OCI-LY1 (cell line): ENCODE data around the gene CBX8.

Experiments used
- H2AFZ ChIP-seq: fragments of 200-600 bp; sonication (generic), shearing (Covaris generic); 2 replicates; pipeline ENCODE4 v1.6.0; 2014; ENCODE audit warnings: antibody characterized with exemption, mild to moderate bottlenecking, low read length
- H3F3A ChIP-seq: fragments of 200-600 bp; sonication (generic), shearing (Covaris generic); 2 replicates; pipeline ENCODE4 v1.6.0; 2014; ENCODE audit warnings: mild to moderate bottlenecking, antibody characterized with exemption, low read length, moderate library complexity; ENCODE audit not compliant: insufficient read depth
- H3K27ac ChIP-seq: fragments of 200-600 bp; sonication (generic); 2 replicates; pipeline ENCODE4 v1.5.1; 2014; ENCODE audit warnings: low read length, mixed run types, mild to moderate bottlenecking, low read depth; ENCODE audit not compliant: poor library complexity, severe bottlenecking
- H3K27me3 ChIP-seq: fragments of 200-600 bp; sonication (generic); 2 replicates; pipeline ENCODE4 v1.6.0; 2014; ENCODE audit warnings: antibody characterized with exemption, mild to moderate bottlenecking, low read length, moderate library complexity; ENCODE audit not compliant: insufficient read depth
- H3K36me3 ChIP-seq: fragments of 200-600 bp; sonication (generic); 2 replicates; pipeline ENCODE4 v1.6.1; 2014; ENCODE audit warnings: mild to moderate bottlenecking, antibody characterized with exemption, low read length, moderate library complexity, mixed read lengths; ENCODE audit not compliant: insufficient read depth
- H3K4me1 ChIP-seq: fragments of 200-600 bp; sonication (generic); 2 replicates; pipeline ENCODE4 v1.5.1; 2014; ENCODE audit warnings: mild to moderate bottlenecking, low read length, moderate library complexity; ENCODE audit not compliant: insufficient read depth, severe bottlenecking
- H3K4me2 ChIP-seq: fragments of 200-600 bp; sonication (generic), shearing (Covaris generic); 2 replicates; pipeline ENCODE4 v1.6.1; 2014; ENCODE audit warnings: low read length
- H3K4me3 ChIP-seq: fragments of 200-600 bp; sonication (generic); 2 replicates; pipeline ENCODE4 v1.5.1; 2014; ENCODE audit warnings: low read length, low read depth, mild to moderate bottlenecking, mixed read lengths; ENCODE audit not compliant: poor library complexity, severe bottlenecking
- H3K79me2 ChIP-seq: fragments of 200-600 bp; shearing (Covaris generic); 2 replicates; pipeline ENCODE4 v1.6.1; 2016; ENCODE audit warnings: mixed run types, low read length, mixed read lengths; ENCODE audit not compliant: insufficient read depth
- H3K9ac ChIP-seq: fragments of 200-600 bp; sonication (generic), shearing (Covaris generic); 2 replicates; pipeline ENCODE4 v1.6.1; 2014; ENCODE audit warnings: mild to moderate bottlenecking, low read length, mixed read lengths
- H3K9me2 ChIP-seq: fragments of 200-600 bp; sonication (generic), shearing (Covaris generic); 2 replicates; pipeline ENCODE4 v1.6.1; 2014; ENCODE audit warnings: low read depth, mild to moderate bottlenecking, low read length, mixed read lengths
- H3K9me3 ChIP-seq: fragments of 200-600 bp; shearing (Covaris generic); 2 replicates; pipeline ENCODE4 v1.6.1; 2014; ENCODE audit warnings: low read length, mixed read lengths
- H4K20me1 ChIP-seq: fragments of 200-600 bp; sonication (generic), shearing (Covaris generic); 2 replicates; pipeline ENCODE4 v1.6.0; 2016; ENCODE audit warnings: mild to moderate bottlenecking, low read length; ENCODE audit not compliant: insufficient read depth
- CTCF ChIP-seq: fragments of 200-600 bp; sonication (generic), shearing (Covaris generic); IDR thresholded peaks from 2 replicates; pipeline ENCODE4 v1.5.1; 2017; ENCODE audit warnings: mild to moderate bottlenecking, antibody characterized with exemption, low read length, moderate library complexity, mixed read lengths
- EZH2 ChIP-seq: fragments of 200-600 bp; sonication (generic), shearing (Covaris generic); IDR thresholded peaks from 2 replicates; pipeline ENCODE4 v1.8.0; 2017; ENCODE audit warnings: borderline replicate concordance, mixed run types, mild to moderate bottlenecking, antibody characterized with exemption, low read length, moderate library complexity, mixed read lengths

The CBX8 gene

GRCh38 chr17:79814127-79814973 lies 17.5 kb upstream of the CBX8 start:
- H3K27ac ChIP-seq, result no peak overlapping the region
- peaks cover 49% of the 10 kb centered on the region for H3K4me1 ChIP-seq
- H3K9me3 ChIP-seq, result no peaks in the 10 kb centered on the region
- H2AFZ ChIP-seq, result no peak overlapping the region
- H3K9ac ChIP-seq, result no peak overlapping the region; the same call in 1 of the 2 replicates
- peak overlapping the region; percentile 57; the same call in 1 of the 2 replicates for H3K4me2 ChIP-seq
- H3K27me3 ChIP-seq, result no peaks in the 10 kb centered on the region
- TF ChIP-seq CTCF, result no peak
- TF ChIP-seq EZH2, result no peak
- H3K9me2 ChIP-seq, result no peaks in the 10 kb centered on the region
- no peaks in the 10 kb centered on the region for H4K20me1 ChIP-seq
- H3F3A ChIP-seq, result no peaks in the 10 kb centered on the region
- H3K79me2 ChIP-seq, result no peaks in the 10 kb centered on the region
- no peaks in the 10 kb centered on the region for H3K36me3 ChIP-seq
- peak overlapping the region; percentile 67 for H3K4me3 ChIP-seq

DNA sequence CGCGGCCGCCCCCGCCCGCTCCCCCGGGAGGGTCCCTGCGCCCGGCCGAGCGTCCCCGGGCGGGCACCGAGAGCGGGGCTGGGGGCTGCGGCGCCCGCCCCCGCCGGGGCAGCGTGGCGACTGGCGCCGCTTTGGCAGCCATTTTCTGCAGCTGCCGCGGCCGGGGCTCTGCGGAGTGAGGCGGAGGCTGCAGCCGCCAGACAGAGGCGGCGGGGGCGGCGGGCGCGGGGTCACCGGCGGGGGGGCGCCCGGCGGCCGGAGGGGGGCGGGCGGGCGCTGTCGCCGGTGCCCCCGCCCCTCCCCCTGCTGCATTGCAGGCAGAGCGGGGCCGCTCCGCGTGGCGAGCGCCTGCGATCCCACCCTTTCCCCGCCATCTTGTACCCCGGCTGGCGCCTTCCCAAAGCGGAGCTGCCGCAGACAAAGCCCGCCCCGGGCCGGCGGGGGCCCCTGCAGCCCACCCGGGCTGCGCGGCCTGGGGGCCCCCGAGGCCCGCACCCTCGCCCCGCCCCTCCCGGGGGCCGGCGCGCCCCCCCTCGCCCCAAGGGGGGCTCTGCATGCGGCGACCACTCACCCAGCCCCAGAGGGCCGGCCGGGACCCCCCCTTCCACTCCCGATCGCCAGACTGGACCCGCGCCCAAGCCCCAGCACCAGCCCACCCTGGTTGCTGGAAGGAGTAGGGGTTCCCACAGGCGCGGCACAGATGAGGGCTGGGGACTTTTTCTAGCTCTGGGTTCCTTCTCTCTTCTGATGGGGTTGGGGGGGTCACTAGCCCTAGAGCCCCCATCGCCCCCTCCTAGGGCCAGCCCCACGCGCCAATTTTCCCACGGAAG lies 16.6 kb upstream of the CBX8 start:
- H2AFZ ChIP-seq, result no peak overlapping the region
- no peak for TF ChIP-seq EZH2
- TF ChIP-seq CTCF, result no peak
- peak overlapping the region; percentile 55; the same call in 1 of the 2 replicates for H3K9ac ChIP-seq
- no peaks in the 10 kb centered on the region for H3K27me3 ChIP-seq
- H3K4me2 ChIP-seq, result peak overlapping the region; percentile 92
- H3K79me2 ChIP-seq, result no peaks in the 10 kb centered on the region
- H3F3A ChIP-seq, result no peaks in the 10 kb centered on the region
- H4K20me1 ChIP-seq, result no peaks in the 10 kb centered on the region
- H3K9me3 ChIP-seq, result no peaks in the 10 kb centered on the region
- H3K9me2 ChIP-seq, result no peaks in the 10 kb centered on the region
- no peak overlapping the region for H3K27ac ChIP-seq
- peaks cover 45% of the 10 kb centered on the region for H3K4me1 ChIP-seq
- peak overlapping the region; percentile 67 for H3K4me3 ChIP-seq
- no peaks in the 10 kb centered on the region for H3K36me3 ChIP-seq

DNA sequence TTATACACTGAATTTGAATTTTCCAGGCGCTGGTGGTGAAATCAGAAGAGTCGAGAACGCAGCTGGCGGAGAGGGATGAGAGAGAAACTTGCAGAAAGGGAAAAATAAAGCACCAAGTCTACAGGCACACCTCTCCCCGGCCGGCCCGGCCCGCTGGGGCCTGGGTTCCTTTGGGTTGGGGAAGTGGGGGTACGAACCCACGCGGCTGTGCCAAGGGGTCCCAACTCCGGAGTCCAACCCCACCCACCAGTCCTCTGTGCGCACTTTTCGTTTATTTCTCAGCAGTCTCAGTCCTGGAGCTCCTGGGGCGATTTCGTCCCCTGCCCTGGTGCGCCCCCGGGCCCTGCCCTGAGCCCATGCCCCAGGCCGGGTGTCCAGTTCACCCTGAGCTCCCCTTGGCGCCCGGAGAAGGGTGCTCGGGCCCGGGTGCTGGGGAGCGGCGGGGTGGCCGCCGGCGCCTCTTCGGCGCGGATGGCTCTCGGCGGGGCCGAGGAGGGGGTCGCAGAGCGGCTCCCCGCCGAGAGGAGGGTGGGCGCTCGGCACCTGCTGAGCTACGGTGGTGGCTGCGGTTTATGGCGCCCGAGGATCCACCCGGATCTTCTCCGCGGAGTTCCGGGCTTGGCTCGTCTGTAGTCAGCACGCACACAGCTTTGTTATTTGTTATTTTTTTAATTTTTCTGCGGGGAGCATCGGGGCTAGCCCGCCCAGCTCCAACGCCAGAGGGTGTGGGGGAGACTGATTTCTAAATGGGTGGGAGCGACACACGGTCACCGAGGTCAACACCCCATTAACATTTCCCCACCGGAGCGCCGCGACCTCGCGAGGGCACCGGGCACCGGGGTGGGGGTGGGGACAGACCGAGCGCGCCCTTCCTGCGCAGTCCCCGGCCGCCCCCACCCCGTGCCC lies 15.7 kb upstream of the CBX8 start:
- Histone ChIP-seq H3F3A (no peaks in the 10 kb centered on the region), H3K27me3 (no peaks in the 10 kb centered on the region), H3K9me3 (no peaks in the 10 kb centered on the region), H2AFZ (no peak overlapping the region), H3K27ac (peak overlapping the region; percentile 79), H3K9me2 (no peaks in the 10 kb centered on the region), H3K4me1 (peaks cover 38% of the 10 kb centered on the region), H3K4me3 (peak overlapping the region; percentile 67), H3K4me2 (peak overlapping the region; percentile 92), H3K79me2 (no peaks in the 10 kb centered on the region), H3K36me3 (no peaks in the 10 kb centered on the region), H4K20me1 (no peaks in the 10 kb centered on the region), H3K9ac (peak overlapping the region; percentile 79)
- no peak for TF ChIP-seq EZH2
- TF ChIP-seq CTCF, result no peak
